Loucy (cell line): ENCODE results near the gene IL23R.

Experiments
- EZH2phosphoT487 ChIP-seq: fragments of 200-600 bp; IDR thresholded peaks from 2 replicates; pipeline ENCODE4 v1.6.1; 2018; ENCODE audit warnings: antibody characterized with exemption, mild to moderate bottlenecking, moderate library complexity, borderline replicate concordance
- TF ChIP-seq, protein P1 (sequence below): fragments of 200-600 bp; sonication (generic); conservative IDR thresholded peaks from 2 replicates; pipeline ENCODE4 v1.5.1; 2014; ENCODE audit warnings: mild to moderate bottlenecking, antibody characterized with exemption, low read length

DNA sequence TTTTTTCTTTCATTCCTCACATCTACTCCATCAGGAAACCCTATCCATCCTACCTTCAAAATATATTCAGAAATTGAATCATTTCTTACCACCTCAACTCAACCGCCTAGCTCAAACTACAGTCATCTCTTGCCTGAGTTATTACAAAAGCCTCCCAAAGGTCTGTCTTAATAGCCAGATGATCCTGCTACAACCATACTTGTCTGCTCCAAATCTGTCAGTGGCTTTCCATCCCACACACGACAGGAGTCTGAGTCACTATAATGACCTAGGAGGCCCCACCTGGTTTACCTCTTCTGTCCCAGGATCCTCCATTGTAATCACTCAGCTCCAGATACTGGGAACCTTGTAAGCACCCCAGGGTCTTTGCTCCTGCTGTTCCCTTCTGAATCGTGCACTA, 104.3 kb downstream of the IL23R start:
- TF ChIP-seq, protein P1, sequence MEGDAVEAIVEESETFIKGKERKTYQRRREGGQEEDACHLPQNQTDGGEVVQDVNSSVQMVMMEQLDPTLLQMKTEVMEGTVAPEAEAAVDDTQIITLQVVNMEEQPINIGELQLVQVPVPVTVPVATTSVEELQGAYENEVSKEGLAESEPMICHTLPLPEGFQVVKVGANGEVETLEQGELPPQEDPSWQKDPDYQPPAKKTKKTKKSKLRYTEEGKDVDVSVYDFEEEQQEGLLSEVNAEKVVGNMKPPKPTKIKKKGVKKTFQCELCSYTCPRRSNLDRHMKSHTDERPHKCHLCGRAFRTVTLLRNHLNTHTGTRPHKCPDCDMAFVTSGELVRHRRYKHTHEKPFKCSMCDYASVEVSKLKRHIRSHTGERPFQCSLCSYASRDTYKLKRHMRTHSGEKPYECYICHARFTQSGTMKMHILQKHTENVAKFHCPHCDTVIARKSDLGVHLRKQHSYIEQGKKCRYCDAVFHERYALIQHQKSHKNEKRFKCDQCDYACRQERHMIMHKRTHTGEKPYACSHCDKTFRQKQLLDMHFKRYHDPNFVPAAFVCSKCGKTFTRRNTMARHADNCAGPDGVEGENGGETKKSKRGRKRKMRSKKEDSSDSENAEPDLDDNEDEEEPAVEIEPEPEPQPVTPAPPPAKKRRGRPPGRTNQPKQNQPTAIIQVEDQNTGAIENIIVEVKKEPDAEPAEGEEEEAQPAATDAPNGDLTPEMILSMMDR: no peak
- no peak for TF ChIP-seq EZH2phosphoT487
